ENCODE results near the gene WFDC6. TPM values are rescaled to one million over a fixed set of nuclear protein-coding genes. Genes with fewer than 3 reads are reported as not detected.

The WFDC6 gene
- polyA plus RNA-seq, 1 donor: not detected

DNA sequence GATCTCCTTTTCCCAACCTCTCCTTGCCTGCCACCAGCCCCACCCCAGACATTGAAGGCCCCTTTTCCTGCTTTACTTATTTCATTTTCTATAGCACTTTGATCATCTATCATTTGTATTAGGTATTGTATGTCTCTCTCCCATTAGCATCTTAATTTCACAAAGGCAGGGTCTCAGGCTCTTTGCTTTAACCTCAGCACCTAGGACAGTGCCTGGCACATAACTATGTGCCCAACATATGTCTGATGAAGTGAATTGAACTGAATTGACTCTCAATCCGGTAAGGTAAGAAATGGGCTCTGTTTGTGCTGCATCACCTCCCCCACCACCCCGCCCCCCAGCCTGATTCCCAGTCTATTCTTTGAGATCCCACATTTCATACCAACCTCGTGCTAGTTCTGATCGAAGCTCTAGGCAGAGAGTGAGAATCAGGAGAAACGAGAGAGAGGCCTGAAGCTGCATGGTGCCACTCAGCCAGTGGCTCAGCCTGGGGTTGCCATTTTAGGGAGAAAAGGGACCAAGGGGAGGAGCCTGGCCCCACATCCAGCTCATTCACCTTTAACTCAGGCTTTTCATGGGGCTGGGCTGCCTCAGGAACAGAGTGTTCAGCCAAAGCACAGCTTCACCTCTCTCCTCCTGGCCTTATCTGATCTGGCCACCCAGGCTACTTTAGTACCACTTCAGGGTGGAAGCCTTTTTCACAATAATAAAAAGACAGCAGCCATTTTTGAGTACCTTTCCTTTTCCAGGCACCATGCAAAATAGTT, 24.0 kb downstream of the WFDC6 start, which contains the start of gene SPINT3:
Gene SPINT3 (minus strand): TSS at position 476 of the 767 bp plus-strand sequence. CDS start 14 bp downstream, at position 462.
- no peak for DNase-seq (ENCODE audit: low read depth)

DNA sequence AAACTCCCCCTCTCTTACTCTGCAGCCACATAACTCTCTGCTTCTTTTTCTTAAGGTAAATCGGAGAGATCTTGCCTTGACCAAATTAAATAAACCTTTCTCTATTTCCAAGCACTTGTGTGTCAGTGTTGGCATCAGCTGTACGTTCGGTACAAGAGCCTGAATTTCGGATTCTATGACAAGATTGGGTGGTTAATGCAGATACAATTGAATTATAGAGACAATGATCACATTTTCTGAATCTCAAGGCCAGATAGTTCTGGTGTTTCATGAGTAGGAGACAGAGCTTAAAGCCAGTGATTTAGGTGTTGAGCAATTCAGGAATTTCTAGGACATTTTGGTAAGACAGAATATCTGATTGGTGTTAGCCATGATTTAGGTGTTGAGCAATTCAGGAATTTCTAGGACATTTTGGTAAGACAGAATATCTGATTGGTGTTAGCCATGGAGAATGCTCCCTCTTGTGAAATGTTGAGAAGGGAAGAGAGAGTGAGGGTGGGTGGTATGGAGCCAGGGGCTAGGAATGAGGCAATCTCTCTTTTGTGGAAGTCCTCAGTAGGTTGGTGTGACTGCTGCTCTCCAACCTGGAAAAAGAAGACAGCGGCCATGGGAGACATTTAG, 28.9 kb downstream of the WFDC6 start:
- no peak for DNase-seq (ENCODE audit: low read depth)

GRCh38 chr20:45509091-45509490, 30.2 kb downstream of the WFDC6 start:
- no peak for DNase-seq (ENCODE audit: low read depth)

- no peak for DNase-seq (ENCODE audit: low read depth)
Measured at GRCh38 chr20:45508068-45508886, 31.0 kb downstream of the WFDC6 start.

DNA sequence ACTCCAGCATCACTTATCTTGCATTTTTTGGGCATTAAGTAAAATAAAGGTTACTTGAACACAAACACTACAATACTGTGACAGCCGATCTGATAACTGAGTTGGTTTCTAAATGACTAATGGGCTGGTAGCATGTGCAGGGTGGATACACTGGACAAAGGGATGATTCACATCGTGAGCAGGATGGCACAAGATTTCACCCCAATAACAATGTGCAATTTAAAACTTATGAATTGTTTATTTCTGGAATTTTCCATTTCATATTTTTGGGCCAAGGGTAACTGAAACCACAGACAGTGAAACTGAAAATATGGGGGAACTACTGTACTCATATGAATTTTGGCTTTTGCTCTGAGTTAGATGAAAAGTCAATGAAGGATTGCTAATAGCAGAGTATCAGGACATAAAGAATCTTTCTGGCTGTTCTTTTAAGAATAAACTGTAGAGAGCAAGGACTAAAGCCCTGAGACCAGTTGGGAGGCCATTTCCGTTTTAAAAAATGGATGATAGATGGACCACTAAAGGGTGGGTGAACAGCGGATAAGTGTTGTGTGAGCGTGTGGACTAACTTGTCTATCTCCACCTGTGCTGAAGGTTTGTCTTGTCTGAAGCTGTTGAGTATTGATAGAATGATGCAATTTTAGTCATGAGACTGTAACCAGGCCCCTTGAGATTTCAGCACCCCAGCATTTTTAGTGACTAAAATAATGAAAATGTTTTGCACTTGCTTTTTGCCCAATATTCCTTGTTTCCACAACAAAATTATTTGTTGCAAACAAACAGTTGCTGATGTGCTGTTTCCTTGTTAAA, 32.1 kb downstream of the WFDC6 start:
- DNase-seq (ENCODE audit: low read depth): no peak

- DNase-seq (ENCODE audit: low read depth): no peak
Measured at GRCh38 chr20:45506398-45506797, 32.9 kb downstream of the WFDC6 start.

- DNase-seq (ENCODE audit: low read depth): no peak
Measured at GRCh38 chr20:45503403-45503802, 35.9 kb downstream of the WFDC6 start.

GRCh38 chr20:45502561-45502960, 36.7 kb downstream of the WFDC6 start:
- DNase-seq (ENCODE audit: low read depth): no peak

- DNase-seq (ENCODE audit: low read depth): no peak
Measured at GRCh38 chr20:45501600-45501999, 37.7 kb downstream of the WFDC6 start.

GRCh38 chr20:45500022-45500421, 39.3 kb downstream of the WFDC6 start:
- DNase-seq (ENCODE audit: low read depth): no peak

DNA sequence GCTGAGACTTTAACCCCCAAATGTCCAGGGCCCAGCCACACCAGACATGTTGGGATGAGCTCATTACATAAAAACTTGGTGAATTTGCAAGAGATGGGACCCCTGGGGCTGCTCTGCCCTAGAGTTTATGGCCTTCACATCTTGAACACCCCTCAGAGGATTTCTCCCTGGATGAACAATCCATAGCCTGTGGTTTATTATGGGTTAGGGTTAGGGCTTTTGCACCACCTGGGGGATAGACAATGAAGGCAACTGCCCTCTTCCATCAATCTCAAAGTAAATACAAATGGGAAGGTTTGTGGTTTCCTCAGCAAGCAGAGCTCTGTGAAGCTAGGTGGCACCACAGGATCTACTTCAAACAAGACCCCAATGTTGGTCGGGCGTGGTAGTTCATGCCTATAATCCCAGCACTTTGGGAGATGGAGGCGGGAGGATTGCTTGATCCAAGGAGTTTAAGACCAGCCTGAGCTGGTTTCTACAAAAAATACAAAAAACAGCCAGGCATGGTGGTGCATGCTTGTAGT, 41.2 kb downstream of the WFDC6 start:
- no peak for DNase-seq (ENCODE audit: low read depth)

- DNase-seq (ENCODE audit: low read depth): no peak
Measured at GRCh38 chr20:45496166-45496565, 43.1 kb downstream of the WFDC6 start.

DNA sequence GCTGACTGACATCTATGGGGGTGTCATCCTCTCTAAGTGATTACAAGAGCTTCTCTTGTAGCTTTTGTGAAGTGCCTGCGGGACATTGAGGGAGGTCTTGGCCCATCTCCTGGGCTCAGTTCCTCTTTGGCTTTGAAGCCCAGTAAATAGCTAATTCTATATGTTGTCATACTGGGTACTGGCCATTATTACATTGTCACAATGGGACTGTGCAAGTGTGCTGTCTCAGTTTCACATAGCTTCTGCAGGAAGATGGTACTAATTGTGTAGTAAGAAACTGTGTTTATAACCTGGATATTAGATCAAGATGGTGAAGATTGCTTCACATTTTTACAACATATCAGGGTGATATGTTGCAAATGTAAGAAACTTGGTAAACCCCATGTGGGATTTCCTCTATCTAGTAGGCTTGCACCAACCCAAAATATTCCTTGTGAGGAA, 43.8 kb downstream of the WFDC6 start:
- DNase-seq (ENCODE audit: low read depth): no peak

- DNase-seq (ENCODE audit: low read depth): no peak
Measured at GRCh38 chr20:45489083-45489531, 50.2 kb downstream of the WFDC6 start.

GRCh38 chr20:45487231-45487635, 52.0 kb downstream of the WFDC6 start:
- no peak for DNase-seq (ENCODE audit: low read depth)

GRCh38 chr20:45485388-45485787, 53.9 kb downstream of the WFDC6 start:
- no peak for DNase-seq (ENCODE audit: low read depth)

DNA sequence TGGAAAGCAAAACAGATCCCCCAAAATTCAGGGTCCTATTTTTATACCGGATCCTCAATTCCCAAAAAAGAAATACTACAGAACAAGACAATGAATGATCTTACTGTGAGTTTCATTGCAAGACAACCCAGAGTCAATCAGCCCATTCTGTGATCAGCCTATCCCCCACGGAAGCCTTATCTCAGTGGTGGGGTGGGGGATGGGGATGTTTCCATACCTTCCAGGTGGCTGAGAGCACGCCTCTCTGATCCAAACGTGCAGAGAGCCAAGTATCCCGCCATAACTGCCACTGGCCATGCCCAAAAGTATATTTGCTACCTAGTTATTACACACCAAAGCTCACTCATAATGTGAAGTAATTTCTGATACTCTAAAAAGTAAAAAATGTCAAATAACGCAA, 54.6 kb downstream of the WFDC6 start:
- DNase-seq (ENCODE audit: low read depth): no peak
